NB4 (cell line): ENCODE results near the gene DCUN1D2.

Experiments used
- DNase-seq: peaks from one replicate; pipeline ENCODE4 v3.0.0; 2010; ENCODE audit warnings: low read depth
- H3K4me3 ChIP-seq: one replicate; pipeline ENCODE4 v1.5.1; 2011; ENCODE audit warnings: mild to moderate bottlenecking, low read depth, low read length, moderate library complexity
- CTCF ChIP-seq: IDR thresholded peaks from one replicate; pipeline ENCODE4 v1.5.1; 2012; ENCODE audit warnings: low read depth, low read length
- MAX ChIP-seq: IDR thresholded peaks from 2 replicates; pipeline ENCODE4 v1.6.1; 2011; ENCODE audit warnings: low read depth, low read length
- MYC ChIP-seq: IDR thresholded peaks from 2 replicates; pipeline ENCODE4 v1.6.1; 2011; ENCODE audit warnings: low read depth, low read length
- POLR2A ChIP-seq: IDR thresholded peaks from 2 replicates; pipeline ENCODE4 v1.6.1; 2011; ENCODE audit warnings: mild to moderate bottlenecking; ENCODE audit not compliant: insufficient read length; ENCODE audit errors: extremely low read depth

DCUN1D2 gene

GRCh38 chr13:113511361-113511760 is 20.9 kb upstream of the DCUN1D2 start:
- no peak overlapping the region for H3K4me3 ChIP-seq
- no peak for DNase-seq
- no peak for TF ChIP-seq CTCF
- no peak for TF ChIP-seq POLR2A
- TF ChIP-seq MAX, result no peak
- TF ChIP-seq MYC, result no peak

GRCh38 chr13:113510871-113511270 is 20.4 kb upstream of the DCUN1D2 start:
- TF ChIP-seq MYC (no peak), POLR2A (no peak), MAX (no peak), CTCF (no peak)
- no peak overlapping the region for H3K4me3 ChIP-seq
- DNase-seq, result no peak

- H3K4me3 ChIP-seq, result no peak overlapping the region
- TF ChIP-seq MYC (no peak), POLR2A (no peak), CTCF (no peak), MAX (no peak)
Observed at GRCh38 chr13:113509989-113510388, 19.5 kb upstream of the DCUN1D2 start.

GRCh38 chr13:113508521-113509254 is 18.2 kb upstream of the DCUN1D2 start:
- no peak for DNase-seq

More at GRCh38 chr13:113509989-113510388, 19.5 kb upstream of the DCUN1D2 start:
- no peak for DNase-seq

GRCh38 chr13:113507505-113508345 is 17.2 kb upstream of the DCUN1D2 start:
- no peak overlapping the region for H3K4me3 ChIP-seq
- no peak for TF ChIP-seq CTCF
- TF ChIP-seq POLR2A, result no peak
- TF ChIP-seq MYC, result no peak
- no peak for DNase-seq

More at GRCh38 chr13:113508521-113509254, 18.2 kb upstream of the DCUN1D2 start:
- H3K4me3 ChIP-seq, result no peak overlapping the region
- TF ChIP-seq MYC (no peak), CTCF (no peak), POLR2A (no peak), MAX (no peak)
